B cell (primary cell): Measurements from ENCODE around the gene TBL1XR1. TPM values are rescaled to one million over a fixed set of nuclear protein-coding genes. Genes with fewer than 3 reads are reported as not detected.

Source experiments
- ATAC-seq: fragments of 200-7000 bp; cut with Tn5 transposase; one replicate; pipeline ENCODE4 v1.10.0; 2021; ENCODE audit warnings: low read depth, mild to moderate bottlenecking, moderate number of reproducible peaks, moderate library complexity
- CTCF ChIA-PET: fragments of 350-600 bp; sonication (Branson Sonifier 250); formaldehyde crosslinking; loops from one replicate; lab custom pipeline; 2021; ENCODE audit warnings: antibody characterized with exemption, inconsistent platforms; lab: Charles Lee
- POLR2A ChIA-PET: fragments of 350-600 bp; sonication (Branson Sonifier 250); formaldehyde crosslinking; loops from one replicate; lab custom pipeline; 2021; ENCODE audit warnings: antibody characterized with exemption; lab: Charles Lee
- DNase-seq: peaks from one replicate; pipeline ENCODE4 v3.0.0; 2013
- H2AFZ ChIP-seq: 2 replicates; pipeline ENCODE4 v1.6.1; 2012; ENCODE audit warnings: mild to moderate bottlenecking, low read depth, low read length; ENCODE audit not compliant: insufficient read depth, poor library complexity, severe bottlenecking
- H3K27ac ChIP-seq, 2 donors: 1 replicate in 1 of 2; 2 replicates in 1 of 2; pipeline ENCODE4 v1.5.1; 2012 to 2013; ENCODE audit warnings: low read length in 2 of 2, mild to moderate bottlenecking in 2 of 2, moderate library complexity in 1 of 2
- H3K27me3 ChIP-seq, 4 experiments: fragments of 200-600 bp in 1 of 4; sonication (generic) in 1 of 4; replicated peaks in 1 of 4; 1 replicate in 2 of 4; 2 replicates in 2 of 4; pipeline versions ENCODE4 v1.6.1 to v1.7.0; 2013 to 2016; ENCODE audit warnings: low read length in 3 of 4, mild to moderate bottlenecking in 2 of 4, mixed read lengths in 1 of 4, moderate library complexity in 1 of 4; ENCODE audit not compliant: insufficient read depth in 4 of 4, control insufficient read depth in 3 of 4; ENCODE audit errors: control extremely low read depth in 1 of 4
- H3K36me3 ChIP-seq, 2 experiments: replicated peaks in 1 of 2; 1 replicate in 1 of 2; 2 replicates in 1 of 2; pipeline versions ENCODE4 v1.6.1 to v1.7.1; 2013; ENCODE audit warnings: low read length in 1 of 2; ENCODE audit not compliant: insufficient read depth in 2 of 2, control insufficient read depth in 1 of 2; ENCODE audit errors: control extremely low read depth in 1 of 2, extremely low read depth in 1 of 2
- H3K4me1 ChIP-seq, 2 donors: fragments of 200-600 bp in 1 of 2; sonication (generic) in 1 of 2; 1 replicate in 1 of 2; 2 replicates in 1 of 2; pipeline versions ENCODE4 v1.5.1 to v1.6.1; 2013 to 2017; ENCODE audit warnings: low read length in 2 of 2; ENCODE audit not compliant: control insufficient read depth in 2 of 2, insufficient read depth in 2 of 2
- H3K4me2 ChIP-seq: replicated peaks from 2 replicates; pipeline ENCODE3; 2012; ENCODE audit warnings: mild to moderate bottlenecking, low read depth, low read length; ENCODE audit not compliant: poor library complexity, severe bottlenecking
- H3K4me3 ChIP-seq, 5 experiments: fragments of 200-600 bp in 1 of 5; sonication (generic) in 1 of 5; 1 replicate in 3 of 5; 2 replicates in 2 of 5; pipeline versions ENCODE4 v1.5.1 to v1.7.0; 2011 to 2016; ENCODE audit warnings: low read length in 4 of 5, mild to moderate bottlenecking in 4 of 5, low read depth in 2 of 5, control low read depth in 1 of 5, moderate library complexity in 1 of 5; ENCODE audit not compliant: insufficient read depth in 1 of 5; ENCODE audit errors: control extremely low read depth in 1 of 5, extremely low read depth in 1 of 5
- H3K79me2 ChIP-seq: fragments of 200-600 bp; sonication (generic); one replicate; pipeline ENCODE4 v1.6.0; 2016; ENCODE audit warnings: low read length; ENCODE audit not compliant: control insufficient read depth, insufficient read depth
- H3K9ac ChIP-seq: fragments of 200-600 bp; sonication (generic); 2 replicates; pipeline ENCODE4 v1.6.1; 2017; ENCODE audit warnings: mild to moderate bottlenecking, low read length, moderate library complexity
- H3K9me3 ChIP-seq, 3 donors: one replicate each; pipeline versions ENCODE4 v1.6.1 to v1.7.1; 2013; ENCODE audit warnings: low read length in 2 of 3; ENCODE audit not compliant: control insufficient read depth in 2 of 3, insufficient read depth in 1 of 3; ENCODE audit errors: control extremely low read depth in 1 of 3
- H4K20me1 ChIP-seq: 2 replicates; pipeline ENCODE4 v1.6.0; 2012; ENCODE audit warnings: mild to moderate bottlenecking, low read length; ENCODE audit not compliant: insufficient read depth, control insufficient read depth, poor library complexity, severe bottlenecking
- H3K27ac Mint-ChIP-seq: one replicate; pipeline ENCODE4 v1.8.0; 2021; ENCODE audit warnings: mixed read lengths
- H3K27me3 Mint-ChIP-seq: one replicate; pipeline ENCODE4 v1.8.0; 2021; ENCODE audit warnings: mixed read lengths
- H3K4me1 Mint-ChIP-seq: one replicate; pipeline ENCODE4 v1.8.0; 2021; ENCODE audit warnings: mixed read lengths
- H3K4me3 Mint-ChIP-seq: one replicate; pipeline ENCODE4 v1.8.0; 2021; ENCODE audit warnings: mixed read lengths
- H3K9me3 Mint-ChIP-seq: one replicate; pipeline ENCODE4 v1.8.0; 2022; ENCODE audit warnings: mixed read lengths; ENCODE audit not compliant: insufficient read depth
- CTCF ChIP-seq: fragments of 200-600 bp; IDR thresholded peaks from one replicate; pipeline ENCODE4 v1.8.0; 2022; ENCODE audit warnings: antibody characterized with exemption, mild to moderate bottlenecking
- EZH2 ChIP-seq: IDR thresholded peaks from 2 replicates; pipeline ENCODE4 v1.6.1; 2012; ENCODE audit warnings: borderline replicate concordance, low read depth, mild to moderate bottlenecking, moderate library complexity, low read length; ENCODE audit not compliant: insufficient read depth, poor library complexity, severe bottlenecking
- WGBS: methylation state at CpG from one replicate; pipeline ENCODE4 v1.1.5; 2013; ENCODE audit warnings: missing lambda C conversion rate; ENCODE audit not compliant: insufficient coverage; 5-methylcytosine and 5-hydroxymethylcytosine counted together
- intact Hi-C: fragments of 100-400 bp; cut with micrococcal nuclease; formaldehyde crosslinking; loops from one replicate; pipeline ENCODE4 v1.10.0; 2022
- polyA plus RNA-seq: library from polyadenylated mRNA; depleted of rRNA; stranded (reverse); fragments of >200 nt; gene quantifications from 2 replicates; pipeline ENCODE4 v1.2.3, GENCODE V29; 2012
- total RNA-seq, 2 donors: library from RNA; stranded (reverse); fragments of 120-200 nt in 1 of 2; gene quantifications; 1 replicate in 1 of 2; 2 replicates in 1 of 2; pipeline versions ENCODE4 v1.2.3 to v1.2.4, GENCODE V29; 2013 to 2022

TBL1XR1 gene
- total and polyA plus RNA-seq, 2 donors (not counting 1 experiment from before 2014, with no cell fraction given): 17.6 to 128 TPM

- TF ChIP-seq EZH2: no peak
- intact Hi-C loops: no loop called here
- peaks cover 3% of the 10 kb centered on the region for H3K27me3 Mint-ChIP-seq
- H3K4me1 ChIP-seq: no peaks in the 10 kb centered on the region
- no peaks in the 10 kb centered on the region for H3K27me3 ChIP-seq
- H2AFZ ChIP-seq: no peak overlapping the region
- no peak overlapping the region for H3K4me3 ChIP-seq
- ChIA-PET CTCF (no interaction called here), POLR2A (no interaction called here)
- H3K9me3 ChIP-seq: no peaks in the 10 kb centered on the region
- H3K9ac ChIP-seq: no peak overlapping the region
- H3K27ac Mint-ChIP-seq: no peak overlapping the region
- H3K4me3 Mint-ChIP-seq: no peak overlapping the region
- no peaks in the 10 kb centered on the region for H3K4me1 Mint-ChIP-seq
- H3K27ac ChIP-seq: no peak overlapping the region
- ATAC-seq: no peak
- no peaks in the 10 kb centered on the region for H3K9me3 Mint-ChIP-seq
- WGBS: 100% methylated on average over 1 of the region's 4 CpGs
- H3K36me3 ChIP-seq: no peaks in the 10 kb centered on the region
- H3K4me2 ChIP-seq: no peak overlapping the region
- no peak for DNase-seq
- no peaks in the 10 kb centered on the region for H4K20me1 ChIP-seq
- no peaks in the 10 kb centered on the region for H3K79me2 ChIP-seq
Observed at GRCh38 chr3:176974279-176974678, 223.0 kb downstream of the TBL1XR1 start.

- Histone ChIP-seq H2AFZ (no peak overlapping the region), H3K4me2 (no peak overlapping the region), H3K9me3 (no peaks in the 10 kb centered on the region), H3K9ac (no peak overlapping the region), H3K27me3 (no peaks in the 10 kb centered on the region), H4K20me1 (no peaks in the 10 kb centered on the region), H3K27ac (no peak overlapping the region), H3K79me2 (no peaks in the 10 kb centered on the region), H3K4me1 (no peaks in the 10 kb centered on the region), H3K36me3 (no peaks in the 10 kb centered on the region), H3K4me3 (no peak overlapping the region)
- Mint-ChIP-seq H3K9me3 (no peaks in the 10 kb centered on the region), H3K4me1 (no peaks in the 10 kb centered on the region), H3K4me3 (no peak overlapping the region), H3K27me3 (no peaks in the 10 kb centered on the region), H3K27ac (no peak overlapping the region)
- no peak for ATAC-seq
- TF ChIP-seq EZH2 (no peak), CTCF (no peak)
- CTCF ChIA-PET: interaction anchor here (0.7 kb wide), 1 partner anchor 30 kb away, joined by 4 read pairs; no protein-coding TSS in a partner anchor
- WGBS: 100% methylated on average over 1 of the region's 5 CpGs
- POLR2A ChIA-PET: no interaction called here
- no peak for DNase-seq
- intact Hi-C loops: no loop called here
Observed at GRCh38 chr3:176971613-176972174, 225.6 kb downstream of the TBL1XR1 start.
